ENCODE data around the gene SMPD1.
"Not testable (repeated sequence)": the region's sequence is repeated elsewhere in the genome, so short reads cannot be mapped to it uniquely, and the experiment has no call there.

Gene SMPD1

GRCh38 chr11:6390718-6391469 is 620 bp downstream of the SMPD1 start:
- no peak for DNase-seq

- no peak for DNase-seq
Measured at GRCh38 chr11:6391537-6392134, 1.4 kb downstream of the SMPD1 start.

- DNase-seq, result not testable (repeated sequence)
Measured at GRCh38 chr11:6392251-6392650, 2.0 kb downstream of the SMPD1 start.

GRCh38 chr11:6393989-6394670 is 3.9 kb downstream of the SMPD1 start:
- no peak for DNase-seq

- no peak for DNase-seq
Measured at GRCh38 chr11:6395470-6396060, 5.3 kb downstream of the SMPD1 start.

- no peak for DNase-seq
Measured at GRCh38 chr11:6397156-6397555, 6.9 kb downstream of the SMPD1 start.

GRCh38 chr11:6397636-6398035 is 7.4 kb downstream of the SMPD1 start:
- DNase-seq, result no peak

GRCh38 chr11:6400431-6401345 is 10.4 kb downstream of the SMPD1 start:
- DNase-seq, result no peak

GRCh38 chr11:6401464-6401863 is 11.2 kb downstream of the SMPD1 start:
- DNase-seq, result no peak

- peak; percentile 28 for DNase-seq
Measured at GRCh38 chr11:6402061-6402470, 11.8 kb downstream of the SMPD1 start.

GRCh38 chr11:6402561-6402981 is 12.3 kb downstream of the SMPD1 start:
- DNase-seq, result peak; percentile 28

GRCh38 chr11:6403539-6403938 is 13.3 kb downstream of the SMPD1 start:
- DNase-seq, result no peak

- no peak for DNase-seq
Measured at GRCh38 chr11:6404342-6405051, 14.2 kb downstream of the SMPD1 start.

GRCh38 chr11:6405052-6405667 is 14.9 kb downstream of the SMPD1 start:
- no peak for DNase-seq

- no peak for DNase-seq
Measured at GRCh38 chr11:6405846-6406245, 15.6 kb downstream of the SMPD1 start.

- no peak for DNase-seq
Measured at GRCh38 chr11:6406370-6406769, 16.1 kb downstream of the SMPD1 start.

GRCh38 chr11:6410695-6411430 is 20.6 kb downstream of the SMPD1 start:
- DNase-seq, result no peak

- no peak for DNase-seq
Measured at GRCh38 chr11:6411594-6412031, 21.3 kb downstream of the SMPD1 start.

- DNase-seq, result no peak
Measured at GRCh38 chr11:6413791-6414201, 23.5 kb downstream of the SMPD1 start.

- DNase-seq, result no peak
Measured at GRCh38 chr11:6414874-6415328, 24.6 kb downstream of the SMPD1 start.

Data from OCI-M1 (cell line).